ENCODE data around the gene BTBD1. TPM values are rescaled to one million over a fixed set of nuclear protein-coding genes. Genes with fewer than 3 reads are reported as not detected.

Gene BTBD1
- total RNA-seq, 1 donor from 2014 or later = 38.7 TPM

DNA sequence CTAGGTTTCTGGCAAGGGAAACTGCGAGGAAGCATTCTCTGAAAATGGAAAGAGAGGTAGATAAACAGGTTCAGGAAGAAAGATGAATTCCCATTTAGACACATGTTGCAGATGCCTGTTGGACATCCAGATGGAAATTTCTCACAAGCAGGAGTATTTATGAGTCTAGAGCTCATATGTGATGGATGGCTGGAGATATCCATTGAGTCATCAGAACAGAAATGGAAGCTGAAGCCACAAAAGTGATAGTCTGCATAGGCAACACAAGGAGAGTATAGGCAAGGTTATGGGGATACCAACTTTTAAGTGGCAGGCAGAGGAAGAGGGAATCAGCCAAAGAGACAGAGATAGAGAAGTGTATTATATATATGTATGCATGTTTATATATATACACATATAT lies 87.3 kb downstream of the BTBD1 start:
- H3K27ac Mint-ChIP-seq = no peak overlapping the region

GRCh38 chr15:82978438-82978837 lies 88.6 kb downstream of the BTBD1 start:
- Mint-ChIP-seq H3K27ac (no peak overlapping the region), H3K9me3 (ENCODE audit: low read depth) (no peaks in the 10 kb centered on the region), H3K36me3 (ENCODE audit: insufficient read depth) (peaks cover 2% of the 10 kb centered on the region), H3K27me3 (no peaks in the 10 kb centered on the region), H3K4me1 (ENCODE audit: low read depth) (no peaks in the 10 kb centered on the region), H3K4me3 (ENCODE audit: low read depth) (no peak overlapping the region)
- TF ChIP-seq, protein P1, sequence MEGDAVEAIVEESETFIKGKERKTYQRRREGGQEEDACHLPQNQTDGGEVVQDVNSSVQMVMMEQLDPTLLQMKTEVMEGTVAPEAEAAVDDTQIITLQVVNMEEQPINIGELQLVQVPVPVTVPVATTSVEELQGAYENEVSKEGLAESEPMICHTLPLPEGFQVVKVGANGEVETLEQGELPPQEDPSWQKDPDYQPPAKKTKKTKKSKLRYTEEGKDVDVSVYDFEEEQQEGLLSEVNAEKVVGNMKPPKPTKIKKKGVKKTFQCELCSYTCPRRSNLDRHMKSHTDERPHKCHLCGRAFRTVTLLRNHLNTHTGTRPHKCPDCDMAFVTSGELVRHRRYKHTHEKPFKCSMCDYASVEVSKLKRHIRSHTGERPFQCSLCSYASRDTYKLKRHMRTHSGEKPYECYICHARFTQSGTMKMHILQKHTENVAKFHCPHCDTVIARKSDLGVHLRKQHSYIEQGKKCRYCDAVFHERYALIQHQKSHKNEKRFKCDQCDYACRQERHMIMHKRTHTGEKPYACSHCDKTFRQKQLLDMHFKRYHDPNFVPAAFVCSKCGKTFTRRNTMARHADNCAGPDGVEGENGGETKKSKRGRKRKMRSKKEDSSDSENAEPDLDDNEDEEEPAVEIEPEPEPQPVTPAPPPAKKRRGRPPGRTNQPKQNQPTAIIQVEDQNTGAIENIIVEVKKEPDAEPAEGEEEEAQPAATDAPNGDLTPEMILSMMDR (IDR thresholded peaks at IDR 0.05; ENCODE audit: unreplicated experiment) = no peak
- no peak for DNase-seq (ENCODE audit: low spot score, unreplicated experiment)

More for the DNA sequence above, 87.3 kb downstream of the BTBD1 start:
- no peak for DNase-seq (ENCODE audit: low spot score, unreplicated experiment)
- Mint-ChIP-seq H3K9me3 (ENCODE audit: low read depth) (no peaks in the 10 kb centered on the region), H3K4me1 (ENCODE audit: low read depth) (no peaks in the 10 kb centered on the region), H3K4me3 (ENCODE audit: low read depth) (no peak overlapping the region), H3K36me3 (ENCODE audit: insufficient read depth) (peaks cover 2% of the 10 kb centered on the region), H3K27me3 (no peaks in the 10 kb centered on the region)
- TF ChIP-seq, protein P1 (IDR thresholded peaks at IDR 0.05; ENCODE audit: unreplicated experiment) = no peak

- no peak for DNase-seq (ENCODE audit: low spot score, unreplicated experiment)
- TF ChIP-seq, protein P1 (IDR thresholded peaks at IDR 0.05; ENCODE audit: unreplicated experiment) = no peak
- H3K4me3 Mint-ChIP-seq (ENCODE audit: low read depth) = no peak overlapping the region
- no peaks in the 10 kb centered on the region for H3K4me1 Mint-ChIP-seq (ENCODE audit: low read depth)
- no peaks in the 10 kb centered on the region for H3K27me3 Mint-ChIP-seq
- peaks cover 2% of the 10 kb centered on the region for H3K36me3 Mint-ChIP-seq (ENCODE audit: insufficient read depth)
- H3K9me3 Mint-ChIP-seq (ENCODE audit: low read depth) = no peaks in the 10 kb centered on the region
- no peak overlapping the region for H3K27ac Mint-ChIP-seq
Measured at GRCh38 chr15:82977076-82977475, 90.0 kb downstream of the BTBD1 start.

DNA sequence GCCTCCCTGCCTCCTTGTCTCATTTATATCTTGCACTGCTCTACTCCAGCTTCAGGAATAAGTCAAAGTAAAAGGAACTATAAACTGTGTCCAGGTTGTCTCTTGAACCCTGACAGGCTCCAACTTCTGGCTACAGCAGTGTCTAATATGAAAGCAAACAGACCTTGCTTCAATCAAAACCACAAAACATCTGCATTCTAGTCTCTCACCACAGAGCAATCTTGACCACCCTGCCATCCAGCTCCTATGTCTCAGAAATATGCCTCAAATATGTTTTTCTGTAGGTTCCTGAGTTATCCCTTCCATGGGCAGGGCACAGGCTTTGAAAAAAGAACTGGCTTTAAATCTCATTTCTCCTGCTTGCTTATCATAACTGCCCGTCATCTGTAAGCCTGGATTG lies 94.1 kb downstream of the BTBD1 start:
- Mint-ChIP-seq H3K9me3 (ENCODE audit: low read depth) (no peaks in the 10 kb centered on the region), H3K36me3 (ENCODE audit: insufficient read depth) (no peaks in the 10 kb centered on the region), H3K27me3 (no peaks in the 10 kb centered on the region), H3K4me3 (ENCODE audit: low read depth) (no peak overlapping the region), H3K27ac (no peak overlapping the region), H3K4me1 (ENCODE audit: low read depth) (peaks cover 12% of the 10 kb centered on the region)
- DNase-seq (ENCODE audit: low spot score, unreplicated experiment) = no peak
- TF ChIP-seq, protein P1 (IDR thresholded peaks at IDR 0.05; ENCODE audit: unreplicated experiment) = no peak

DNA sequence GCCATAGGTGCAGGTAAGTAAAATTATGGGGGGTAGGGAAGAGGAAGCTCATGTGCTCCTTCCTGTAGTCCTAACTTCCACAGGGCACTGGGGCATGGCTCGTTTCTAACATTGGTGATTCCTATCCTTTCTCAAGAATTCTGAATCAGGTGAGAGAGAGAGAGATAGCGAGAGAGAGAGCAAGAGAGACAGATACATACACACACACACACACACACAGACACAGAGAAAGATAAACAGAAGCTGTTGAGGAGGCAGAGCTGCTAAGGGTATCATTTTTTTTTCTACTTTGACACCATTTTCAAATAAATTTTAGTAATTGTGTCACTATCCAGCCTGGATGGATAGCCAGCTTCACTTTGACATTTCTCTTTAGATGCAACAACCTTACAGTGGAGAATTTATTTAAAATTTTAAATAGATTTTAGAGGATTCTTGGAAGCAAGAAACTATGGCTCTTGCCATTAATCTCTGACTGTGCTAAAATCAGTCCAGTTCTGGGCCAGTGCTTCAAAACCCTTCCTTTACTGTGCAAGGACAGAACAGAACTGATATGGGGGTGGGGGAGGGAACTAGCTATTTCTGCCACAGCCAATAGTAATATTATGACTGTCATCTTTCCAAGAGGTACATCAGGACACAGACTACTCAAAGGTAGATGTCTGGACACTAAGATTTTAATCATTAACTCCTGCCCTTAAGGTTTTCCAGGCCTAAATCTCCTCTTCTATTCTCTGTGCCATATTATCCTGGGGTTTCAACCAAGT lies 95.7 kb downstream of the BTBD1 start:
- TF ChIP-seq, protein P1 (IDR thresholded peaks at IDR 0.05; ENCODE audit: unreplicated experiment) = no peak
- H3K4me3 Mint-ChIP-seq (ENCODE audit: low read depth) = no peak overlapping the region
- H3K27ac Mint-ChIP-seq = no peak overlapping the region
- H3K4me1 Mint-ChIP-seq (ENCODE audit: low read depth) = peaks cover 12% of the 10 kb centered on the region
- H3K27me3 Mint-ChIP-seq = no peaks in the 10 kb centered on the region
- H3K36me3 Mint-ChIP-seq (ENCODE audit: insufficient read depth) = no peaks in the 10 kb centered on the region
- H3K9me3 Mint-ChIP-seq (ENCODE audit: low read depth) = no peaks in the 10 kb centered on the region
- no peak for DNase-seq (ENCODE audit: low spot score, unreplicated experiment)

All from progenitor cell of endocrine pancreas (in vitro differentiated cells).